OCI-LY7 (cell line): Measurements from ENCODE around the gene MYLK4.

Source experiments
- EZH2phosphoT487 ChIP-seq: fragments of 200-600 bp; sonication (generic); IDR thresholded peaks from 2 replicates; pipeline ENCODE4 v1.6.1; 2018; ENCODE audit warnings: low read depth, borderline replicate concordance, mild to moderate bottlenecking, mixed run types, antibody characterized with exemption, low read length, moderate library complexity, mixed read lengths
- TF ChIP-seq, protein P1 (sequence below): fragments of 200-600 bp; sonication (generic); conservative IDR thresholded peaks from 2 replicates; pipeline ENCODE4 v1.5.1; 2014; ENCODE audit warnings: mild to moderate bottlenecking, antibody characterized with exemption, low read length, moderate library complexity, mixed read lengths

DNA sequence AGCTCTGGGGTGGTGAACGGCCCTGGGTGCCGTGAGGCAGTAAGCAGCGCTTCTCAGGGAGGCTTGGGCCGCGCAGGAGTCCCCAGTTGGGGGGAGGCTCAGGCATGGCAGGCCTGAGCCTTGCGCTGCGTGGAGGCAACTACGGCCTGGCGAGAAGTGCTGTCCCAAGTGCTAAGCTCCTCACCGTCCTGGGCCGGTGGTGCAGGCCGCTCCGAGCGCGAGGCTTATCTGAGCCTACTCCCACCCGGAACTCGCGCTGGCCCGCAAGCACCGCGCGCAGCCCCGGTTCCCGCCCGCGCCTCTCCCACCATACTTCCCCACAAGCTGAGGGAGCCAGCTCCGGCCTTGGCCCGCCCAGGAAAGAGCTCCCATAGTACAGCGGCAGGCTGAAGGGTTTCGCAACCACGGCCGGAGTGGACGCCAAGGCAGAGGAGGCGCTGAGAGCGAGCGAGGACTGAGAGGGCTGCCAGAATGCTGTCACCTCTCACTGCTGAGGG is 12.7 kb upstream of the MYLK4 start:
- TF ChIP-seq, protein P1, sequence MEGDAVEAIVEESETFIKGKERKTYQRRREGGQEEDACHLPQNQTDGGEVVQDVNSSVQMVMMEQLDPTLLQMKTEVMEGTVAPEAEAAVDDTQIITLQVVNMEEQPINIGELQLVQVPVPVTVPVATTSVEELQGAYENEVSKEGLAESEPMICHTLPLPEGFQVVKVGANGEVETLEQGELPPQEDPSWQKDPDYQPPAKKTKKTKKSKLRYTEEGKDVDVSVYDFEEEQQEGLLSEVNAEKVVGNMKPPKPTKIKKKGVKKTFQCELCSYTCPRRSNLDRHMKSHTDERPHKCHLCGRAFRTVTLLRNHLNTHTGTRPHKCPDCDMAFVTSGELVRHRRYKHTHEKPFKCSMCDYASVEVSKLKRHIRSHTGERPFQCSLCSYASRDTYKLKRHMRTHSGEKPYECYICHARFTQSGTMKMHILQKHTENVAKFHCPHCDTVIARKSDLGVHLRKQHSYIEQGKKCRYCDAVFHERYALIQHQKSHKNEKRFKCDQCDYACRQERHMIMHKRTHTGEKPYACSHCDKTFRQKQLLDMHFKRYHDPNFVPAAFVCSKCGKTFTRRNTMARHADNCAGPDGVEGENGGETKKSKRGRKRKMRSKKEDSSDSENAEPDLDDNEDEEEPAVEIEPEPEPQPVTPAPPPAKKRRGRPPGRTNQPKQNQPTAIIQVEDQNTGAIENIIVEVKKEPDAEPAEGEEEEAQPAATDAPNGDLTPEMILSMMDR: no peak
- TF ChIP-seq EZH2phosphoT487: no peak
